Right atrium auricular region (tissue), 2 donors: ENCODE results near the gene SERINC3. TPM values are rescaled to one million over a fixed set of nuclear protein-coding genes. Genes with fewer than 3 reads are reported as not detected.

Experiments used
- DNase-seq: peaks from one replicate; pipeline ENCODE4 v3.0.0-alpha.2; 2019; ENCODE audit warnings: low spot score
- H3K27ac ChIP-seq, 2 donors: fragments of 200-600 bp; sonication (generic); 1 replicate in 1 of 2; 2 replicates in 1 of 2; pipeline ENCODE4 v1.5.1; 2016 to 2019
- H3K27me3 ChIP-seq, 2 donors: fragments of 200-600 bp; sonication (generic); one replicate each; pipeline versions ENCODE4 v1.5.1 to v1.6.0; 2017 to 2019
- H3K36me3 ChIP-seq: fragments of 200-600 bp; sonication (generic); one replicate; pipeline ENCODE4 v1.5.1; 2016
- H3K4me1 ChIP-seq, 2 donors: fragments of 200-600 bp; sonication (generic); one replicate each; pipeline versions ENCODE4 v1.5.1 to v1.6.0; 2017 to 2019
- H3K4me3 ChIP-seq, 2 donors: fragments of 200-600 bp; sonication (generic); 1 replicate in 1 of 2; 2 replicates in 1 of 2; pipeline ENCODE4 v1.5.1; 2017 to 2019; ENCODE audit warnings: mild to moderate bottlenecking in 1 of 2, moderate library complexity in 1 of 2
- H3K9me3 ChIP-seq, 2 donors: fragments of 200-600 bp; sonication (generic); one replicate each; pipeline ENCODE4 v1.5.1; 2019
- CTCF ChIP-seq, 2 donors: fragments of 200-600 bp; sonication (generic); IDR thresholded peaks; one replicate each; pipeline ENCODE4 v1.5.1; 2019; ENCODE audit warnings: antibody characterized with exemption in 2 of 2
- total RNA-seq, 2 donors: library from RNA; depleted of rRNA; stranded (reverse); fragments of >200 nt; gene quantifications; one replicate each; pipeline ENCODE4 v1.1.0, GENCODE V29; 2016

SERINC3 gene
- total RNA-seq, 2 donors from 2014 or later, result 85.7 to 112 TPM

- Histone ChIP-seq H3K4me1 (peaks cover 0 to 55% of the 10 kb centered on the region in 2 donors), H3K9me3 (no peaks in the 10 kb centered on the region), H3K36me3 (no peaks in the 10 kb centered on the region), H3K4me3 (peak overlapping the region; percentile 93 to 96), H3K27ac (peak overlapping the region; percentile 100), H3K27me3 (no peaks in the 10 kb centered on the region)
- DNase-seq, result no peak
- no peak for TF ChIP-seq CTCF (IDR thresholded peaks at IDR 0.05)
Measured at GRCh38 chr20:44520881-44521280, 989 bp downstream of the SERINC3 start.

- H3K27ac ChIP-seq, result peak overlapping the region in 1 of 2 donors; percentile 54
- no peak for DNase-seq
- no peak overlapping the region for H3K4me3 ChIP-seq
- no peak for TF ChIP-seq CTCF (IDR thresholded peaks at IDR 0.05)
- no peaks in the 10 kb centered on the region for H3K9me3 ChIP-seq
- H3K4me1 ChIP-seq, result peaks cover 0 to 65% of the 10 kb centered on the region in 2 donors
- no peaks in the 10 kb centered on the region for H3K36me3 ChIP-seq
- no peaks in the 10 kb centered on the region for H3K27me3 ChIP-seq
Measured at GRCh38 chr20:44518248-44518647, 3.6 kb downstream of the SERINC3 start.

- no peaks in the 10 kb centered on the region for H3K9me3 ChIP-seq
- no peak overlapping the region for H3K4me3 ChIP-seq
- peaks cover 0 to 64% of the 10 kb centered on the region in 2 donors for H3K4me1 ChIP-seq
- peaks cover 4% of the 10 kb centered on the region for H3K36me3 ChIP-seq
- TF ChIP-seq CTCF (IDR thresholded peaks at IDR 0.05), result no peak
- H3K27ac ChIP-seq, result peak overlapping the region; percentile 2 to 54
- DNase-seq, result no peak
- no peaks in the 10 kb centered on the region for H3K27me3 ChIP-seq
Measured at GRCh38 chr20:44517454-44517853, 4.4 kb downstream of the SERINC3 start.

- Histone ChIP-seq H3K9me3 (no peaks in the 10 kb centered on the region), H3K27ac (peak overlapping the region in 1 of 2 donors; percentile 1), H3K4me1 (peaks cover 0 to 62% of the 10 kb centered on the region in 2 donors), H3K4me3 (no peak overlapping the region), H3K27me3 (no peaks in the 10 kb centered on the region), H3K36me3 (peaks cover 12% of the 10 kb centered on the region)
- DNase-seq, result peak; percentile 75
- TF ChIP-seq CTCF (IDR thresholded peaks at IDR 0.05), result no peak
Measured at GRCh38 chr20:44516491-44516890, 5.4 kb downstream of the SERINC3 start.

- Histone ChIP-seq H3K4me1 (peaks cover 0 to 39% of the 10 kb centered on the region in 2 donors), H3K27ac (no peak overlapping the region), H3K27me3 (no peaks in the 10 kb centered on the region), H3K9me3 (no peaks in the 10 kb centered on the region), H3K4me3 (no peak overlapping the region), H3K36me3 (peaks cover 37% of the 10 kb centered on the region)
- TF ChIP-seq CTCF (IDR thresholded peaks at IDR 0.05), result no peak
- no peak for DNase-seq
Measured at GRCh38 chr20:44513871-44514270, 8.0 kb downstream of the SERINC3 start.

GRCh38 chr20:44509762-44510161 lies 12.1 kb downstream of the SERINC3 start:
- H3K9me3 ChIP-seq, result no peaks in the 10 kb centered on the region
- H3K4me3 ChIP-seq, result no peak overlapping the region
- DNase-seq, result no peak
- peaks cover 78% of the 10 kb centered on the region for H3K36me3 ChIP-seq
- no peak overlapping the region for H3K27ac ChIP-seq
- no peak for TF ChIP-seq CTCF (IDR thresholded peaks at IDR 0.05)
- no peaks in the 10 kb centered on the region for H3K4me1 ChIP-seq
- H3K27me3 ChIP-seq, result no peaks in the 10 kb centered on the region
